ENCODE results near the gene ANO1. TPM values are rescaled to one million over a fixed set of nuclear protein-coding genes. Genes with fewer than 3 reads are reported as not detected.

The ANO1 gene
- total RNA-seq, 1 donor from 2014 or later, result 7.9 TPM

GRCh38 chr11:70073871-70074371 lies 4.2 kb upstream of the ANO1 start:
- ATAC-seq, result peak; percentile 62

- no peak for ATAC-seq
Measured at GRCh38 chr11:70074746-70075145, 3.4 kb upstream of the ANO1 start.

DNA sequence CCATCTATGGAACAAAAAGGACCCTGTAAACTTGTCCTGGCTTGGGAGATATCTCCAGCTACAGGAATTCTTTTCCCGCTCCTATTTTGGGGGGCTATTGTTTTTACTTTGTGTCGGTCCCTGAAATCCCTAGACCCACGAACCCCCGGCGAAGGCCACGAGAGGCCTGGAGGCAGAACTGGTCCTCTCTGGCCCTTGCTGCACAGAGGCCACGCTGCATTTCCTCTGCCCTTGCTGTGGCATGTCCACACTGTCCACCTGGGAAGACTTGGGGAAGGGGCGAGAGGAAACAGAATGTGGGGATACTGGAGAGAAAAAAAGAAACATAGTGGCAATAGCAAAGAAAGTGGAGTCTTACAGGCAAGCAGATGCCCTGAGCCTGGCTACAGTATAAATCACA lies 2.3 kb upstream of the ANO1 start:
- no peak for ATAC-seq

DNA sequence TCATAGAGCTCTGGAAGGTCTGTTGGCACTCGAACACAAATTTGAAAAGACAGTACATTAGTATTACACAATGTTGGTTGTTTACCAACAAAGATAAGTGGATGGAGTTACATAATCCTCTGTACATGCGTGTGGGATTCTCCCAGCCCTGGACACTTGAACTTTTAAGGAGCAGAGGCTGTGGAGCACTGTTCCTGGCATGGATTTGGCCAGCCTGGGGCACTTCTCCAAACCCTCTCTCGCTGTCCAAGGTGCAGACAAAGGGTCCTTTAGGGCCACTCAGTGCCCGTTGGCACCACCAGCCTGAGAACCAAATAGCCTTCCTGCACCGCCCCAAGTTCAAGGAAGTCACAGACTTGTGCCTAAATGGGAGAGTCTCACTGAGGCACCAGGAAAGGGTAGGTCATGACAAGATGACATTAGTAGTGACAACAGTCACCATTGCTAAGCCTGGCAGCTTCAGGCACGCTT lies 1.6 kb upstream of the ANO1 start:
- peak; percentile 3 for ATAC-seq

DNA sequence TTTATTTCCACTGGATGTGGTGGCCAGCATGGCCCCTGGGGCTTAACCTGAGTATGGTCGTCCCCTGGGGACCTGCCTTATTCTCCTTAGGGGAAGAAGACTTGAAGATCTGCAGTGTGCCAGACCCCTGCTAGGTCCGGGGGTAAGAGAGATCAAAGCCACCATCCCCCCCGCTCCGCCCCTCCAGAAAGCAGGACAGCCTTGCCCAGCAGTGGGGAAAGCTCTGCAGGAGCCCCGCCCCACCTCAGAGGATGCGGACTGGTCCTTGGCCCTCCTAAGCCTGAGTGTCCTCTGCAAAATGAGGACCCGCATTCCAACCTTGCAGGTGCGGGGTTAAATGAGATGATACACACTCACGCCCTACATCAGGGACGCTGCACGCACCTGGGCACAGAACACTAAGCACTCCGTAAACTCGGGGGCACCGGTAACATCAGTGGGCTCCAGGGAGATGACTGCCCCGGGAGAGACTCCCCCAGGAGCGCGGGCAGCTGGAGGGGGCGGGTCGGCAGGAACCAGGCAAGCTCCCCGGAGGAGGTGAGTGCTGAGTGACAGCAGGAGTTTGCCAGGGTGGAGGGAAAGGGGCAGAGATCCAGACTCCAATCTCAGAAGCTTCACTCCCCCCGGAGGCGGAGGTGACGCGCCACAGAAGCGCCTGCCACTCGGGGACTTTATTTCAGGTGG lies 564 bp upstream of the ANO1 start:
- no peak for ATAC-seq

- ATAC-seq, result no peak
Measured at GRCh38 chr11:70078781-70079616, 882 bp downstream of the ANO1 start.

DNA sequence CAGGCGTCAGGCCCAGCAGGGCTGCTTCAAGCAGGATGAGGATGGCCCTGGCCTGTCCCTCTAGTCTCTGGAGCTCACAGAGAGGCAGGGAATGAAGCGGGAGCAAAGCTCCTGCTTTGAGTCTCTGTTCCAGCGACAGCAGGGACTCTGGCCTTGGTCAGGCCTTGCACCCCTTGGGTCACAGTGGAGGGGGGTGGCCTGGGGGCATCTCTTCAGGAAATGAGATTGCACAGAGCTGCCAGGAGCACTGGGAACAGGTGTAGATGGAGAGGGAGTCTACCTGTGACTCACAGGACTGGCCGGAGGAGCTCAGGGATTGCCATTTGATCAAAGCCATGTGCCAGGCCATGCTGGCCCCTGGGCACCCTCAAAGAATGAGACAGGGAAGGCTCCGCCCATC lies 1.6 kb downstream of the ANO1 start:
- ATAC-seq, result no peak

- ATAC-seq, result peak; percentile 91
Measured at GRCh38 chr11:70080763-70081162, 2.6 kb downstream of the ANO1 start.

DNA sequence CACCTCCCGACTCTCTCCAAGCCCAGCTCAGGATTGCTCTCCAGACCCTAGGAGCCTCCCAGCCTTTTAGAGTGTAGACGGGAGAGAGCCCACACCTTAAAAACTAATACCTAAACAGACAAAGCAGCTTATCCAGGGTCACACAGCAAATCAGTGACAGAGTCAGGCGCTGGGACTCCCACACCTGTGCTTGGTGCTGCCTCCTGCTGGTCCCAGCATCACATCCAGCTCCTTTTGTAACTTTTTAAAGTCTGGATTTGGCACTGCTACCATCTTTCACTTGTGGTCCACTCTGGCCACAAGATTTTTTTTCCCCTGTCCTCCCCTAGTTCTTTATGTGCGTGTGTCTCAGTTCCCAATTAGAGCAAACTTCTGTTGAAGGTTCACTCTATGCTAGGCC lies 4.7 kb downstream of the ANO1 start:
- ATAC-seq, result no peak

DNA sequence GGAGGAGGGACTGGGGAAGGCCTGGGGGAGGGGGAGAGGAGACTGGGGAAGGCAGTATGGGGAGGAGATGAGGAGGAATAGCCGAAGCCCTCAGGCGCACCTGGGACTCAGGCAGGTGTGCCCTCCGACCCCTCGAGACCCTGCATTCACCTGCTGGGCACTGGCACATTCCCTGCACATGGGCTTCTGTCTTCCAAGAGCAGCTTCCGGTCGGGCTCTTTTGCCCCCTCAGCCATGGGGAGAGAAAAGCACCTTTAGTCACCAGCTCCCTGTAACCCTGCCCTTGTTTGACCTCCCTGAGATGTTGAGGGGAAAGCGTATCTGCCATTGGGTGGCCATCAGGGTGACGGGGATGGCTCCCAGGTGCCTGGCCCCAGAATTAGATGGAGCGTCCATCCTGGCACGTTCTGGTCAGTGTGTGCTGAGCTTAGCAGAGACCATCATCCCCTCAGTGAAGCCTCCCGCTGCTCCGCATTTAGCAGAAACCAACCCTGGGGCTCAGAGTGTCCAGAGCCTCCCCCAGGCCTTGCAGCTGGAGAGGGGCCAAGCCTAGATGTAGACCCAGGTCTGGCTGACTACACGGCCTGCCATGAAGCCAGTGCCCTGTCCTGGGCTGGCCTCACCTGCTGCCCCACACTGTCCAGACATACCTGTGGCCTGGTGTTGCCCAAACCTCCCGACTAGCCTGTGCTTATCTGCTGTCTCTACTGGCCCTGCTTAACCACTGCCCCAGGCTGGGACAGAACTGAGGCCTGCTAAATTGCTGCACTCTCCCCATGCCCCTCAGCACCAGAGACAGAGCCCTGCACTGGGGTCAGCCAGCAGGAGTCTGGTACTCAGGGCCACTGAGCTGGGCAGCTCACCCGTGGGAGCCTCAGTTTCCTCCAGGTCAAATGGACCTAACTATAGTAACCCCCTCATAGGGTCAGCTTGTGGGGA lies 6.2 kb downstream of the ANO1 start:
- no peak for ATAC-seq

DNA sequence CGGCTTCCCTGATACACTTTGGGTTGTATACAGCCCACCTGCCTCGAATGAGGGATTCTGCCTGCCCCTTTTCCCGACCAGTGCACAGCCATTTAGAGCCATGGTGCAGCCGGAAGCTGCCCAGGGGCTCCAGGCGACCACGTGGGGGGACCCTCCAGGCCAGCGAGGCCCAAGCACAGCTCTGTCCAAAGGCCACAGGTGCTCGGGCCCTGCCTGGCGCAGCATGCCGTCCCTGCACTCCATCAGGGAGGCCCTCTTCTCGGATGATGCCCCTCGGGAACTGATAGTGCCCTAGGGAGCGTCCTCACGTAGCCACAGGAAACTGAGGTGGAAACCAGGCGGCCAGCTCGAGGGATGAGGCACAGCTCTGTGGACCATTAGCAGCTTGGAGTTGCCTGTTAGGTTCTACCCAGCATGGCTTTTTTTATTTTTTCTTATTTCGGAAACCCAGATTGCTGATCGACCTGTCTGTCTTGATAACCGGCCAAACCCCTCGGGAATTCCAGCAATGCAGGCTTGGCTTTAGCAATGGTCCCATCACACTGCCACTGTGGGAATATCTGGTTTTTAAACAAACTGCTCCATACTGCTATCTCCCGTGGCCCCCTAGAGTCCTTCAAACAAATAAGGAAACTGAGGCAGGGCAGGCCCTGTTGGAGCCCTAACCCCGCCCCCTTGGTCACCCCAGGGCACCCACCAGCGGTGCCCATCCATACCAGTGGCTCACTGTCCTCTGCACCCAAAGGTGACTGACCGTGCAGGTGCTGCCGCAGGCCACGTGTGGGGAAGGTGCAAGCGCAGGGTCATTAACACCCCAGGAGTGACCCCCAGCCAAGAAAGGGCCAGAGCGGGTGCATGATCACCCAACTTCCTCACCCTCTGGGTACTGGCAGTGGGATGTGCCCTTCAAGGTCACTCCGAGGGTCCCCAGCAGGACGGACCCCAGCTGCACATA lies 8.0 kb downstream of the ANO1 start:
- ATAC-seq, result no peak

DNA sequence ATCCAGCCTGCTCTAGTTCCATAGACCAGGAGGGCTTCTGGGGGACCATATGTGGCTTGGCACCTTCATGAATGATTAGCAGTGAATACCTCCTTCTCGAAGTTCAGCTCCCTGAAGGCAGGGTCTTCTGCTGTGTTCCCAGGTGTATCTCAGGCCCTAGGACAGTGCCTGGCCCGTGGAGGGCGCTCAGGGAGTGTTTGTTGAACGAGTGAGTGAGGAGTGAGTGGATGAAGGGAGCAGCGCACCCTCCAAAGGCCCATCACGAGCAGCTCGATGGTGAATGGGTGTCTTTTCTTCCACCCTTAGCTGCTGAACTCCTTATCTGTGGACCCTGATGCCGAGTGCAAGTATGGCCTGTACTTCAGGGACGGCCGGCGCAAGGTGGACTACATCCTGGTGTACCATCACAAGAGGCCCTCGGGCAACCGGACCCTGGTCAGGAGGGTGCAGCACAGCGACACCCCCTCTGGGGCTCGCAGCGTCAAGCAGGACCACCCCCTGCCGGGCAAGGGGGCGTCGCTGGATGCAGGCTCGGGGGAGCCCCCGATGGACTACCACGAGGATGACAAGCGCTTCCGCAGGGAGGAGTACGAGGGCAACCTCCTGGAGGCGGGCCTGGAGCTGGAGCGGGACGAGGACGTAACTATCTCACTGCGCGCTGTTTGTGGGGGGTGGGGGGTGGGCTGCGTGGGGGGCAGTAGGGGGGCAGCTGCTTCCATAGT lies 9.5 kb downstream of the ANO1 start:
- no peak for ATAC-seq

DNA sequence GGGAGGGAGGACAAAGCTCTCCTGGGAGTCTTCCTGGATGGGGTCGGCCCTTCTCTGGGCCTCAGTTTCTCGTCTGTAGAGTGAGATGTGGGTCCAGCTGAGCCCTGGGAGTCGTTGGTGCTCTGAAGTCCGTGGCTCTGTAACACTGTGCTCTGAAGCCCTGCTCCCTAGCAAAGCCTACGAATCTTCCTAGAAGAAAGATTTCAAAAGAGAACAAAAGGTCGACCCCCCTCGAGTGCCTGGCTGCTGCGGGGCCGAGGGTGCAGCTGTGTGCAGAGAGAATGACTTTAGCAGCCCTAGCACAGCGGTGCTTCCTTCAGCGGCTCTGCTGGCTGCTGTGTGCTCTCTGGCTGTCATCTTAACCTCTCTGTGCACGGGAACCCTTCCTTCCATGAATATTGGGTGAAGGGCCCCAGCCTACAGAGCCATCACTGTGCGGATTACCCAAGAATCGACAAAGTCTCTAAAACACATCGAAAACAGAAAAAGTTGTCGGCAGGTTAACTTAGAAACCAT lies 10.7 kb downstream of the ANO1 start:
- no peak for ATAC-seq

DNA sequence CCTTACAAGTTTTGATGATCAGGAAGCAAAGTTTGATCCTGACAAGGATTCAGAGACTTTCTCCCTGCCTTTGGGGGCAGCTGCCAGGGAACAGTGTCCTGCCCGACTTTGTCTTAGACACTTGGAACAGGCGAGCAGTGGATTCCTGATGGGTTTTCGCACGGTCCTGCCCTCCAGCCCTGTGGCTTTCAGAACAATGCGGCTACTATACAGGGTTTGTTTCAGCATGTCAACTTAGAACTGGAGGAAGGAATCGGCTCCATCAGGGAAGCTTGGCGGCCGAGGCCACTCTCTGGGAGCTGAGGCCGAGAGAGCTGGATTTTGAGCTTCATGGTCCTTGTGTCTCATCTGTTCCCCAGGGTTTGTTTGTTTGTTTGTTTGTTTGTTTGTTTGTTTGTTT lies 11.5 kb downstream of the ANO1 start:
- no peak for ATAC-seq

DNA sequence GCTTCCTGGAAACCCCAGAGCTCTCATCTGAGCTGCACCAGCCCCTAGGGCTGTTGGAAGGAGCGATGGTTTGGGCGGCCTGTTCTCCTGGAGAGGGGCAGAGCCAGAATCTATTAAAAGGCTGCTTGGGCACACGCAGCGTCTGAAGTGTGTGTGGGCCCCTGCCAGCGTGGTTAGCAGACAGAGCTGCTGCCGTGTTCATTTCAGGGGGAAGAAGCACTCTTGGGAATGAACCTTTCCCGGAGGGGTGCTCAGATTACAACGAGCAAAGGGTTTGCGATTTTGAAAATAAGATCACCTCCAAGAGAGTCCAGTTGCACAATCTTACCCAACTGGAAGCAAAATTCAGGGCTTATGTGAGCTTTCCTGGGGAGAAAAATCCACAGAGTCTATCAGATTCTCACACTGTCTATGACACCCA lies 12.9 kb downstream of the ANO1 start:
- ATAC-seq, result no peak

- no peak for ATAC-seq
Measured at GRCh38 chr11:70091638-70092037, 13.5 kb downstream of the ANO1 start.

- ATAC-seq, result no peak
Measured at GRCh38 chr11:70092959-70093715, 15.0 kb downstream of the ANO1 start.

GRCh38 chr11:70095541-70096252 lies 17.6 kb downstream of the ANO1 start:
- no peak for ATAC-seq
